Ramos (cell line): ENCODE data around the gene CAMTA1.

Experiments
- in situ Hi-C: fragments of 300-500 bp; cut with MboI; formaldehyde crosslinking; loops from one replicate; pipeline ENCODE4 v1.14.3; 2022; ENCODE audit warnings: low sequenced_read_pairs; ENCODE audit not compliant: unreplicated experiment

CAMTA1 gene

GRCh38 chr1:7047866-7048265, 262.6 kb downstream of the CAMTA1 start:
- in situ Hi-C loops, result no loop called here

GRCh38 chr1:7048395-7048794, 263.1 kb downstream of the CAMTA1 start:
- in situ Hi-C loops, result no loop called here

GRCh38 chr1:7049913-7050625, 264.8 kb downstream of the CAMTA1 start:
- in situ Hi-C loops, result loop anchor here (25.0 kb wide), 1 partner anchor 338 kb away; the partner anchor contains the start of gene DNAJC11

- in situ Hi-C loops, result loop anchor here (25.0 kb wide), 1 partner anchor 339 kb away; the partner anchor contains the start of gene DNAJC11
These were observed 265.8 kb downstream of the CAMTA1 start for GRCh38 chr1:7050751-7051665.

GRCh38 chr1:7052701-7053100, 267.4 kb downstream of the CAMTA1 start:
- in situ Hi-C loops, result loop anchor here (25.0 kb wide), 1 partner anchor 340 kb away; the partner anchor contains the start of gene DNAJC11

- in situ Hi-C loops, result loop anchor here (25.0 kb wide), 1 partner anchor 348 kb away; the partner anchor contains the start of gene DNAJC11
These were observed 275.5 kb downstream of the CAMTA1 start for GRCh38 chr1:7060745-7061144.

- in situ Hi-C loops, result loop anchor here (25.0 kb wide), 1 partner anchor 350 kb away; the partner anchor contains the start of gene DNAJC11
These were observed 277.2 kb downstream of the CAMTA1 start for GRCh38 chr1:7062346-7063061.

GRCh38 chr1:7063981-7064380, 278.7 kb downstream of the CAMTA1 start:
- in situ Hi-C loops, result loop anchor here (25.0 kb wide), 1 partner anchor 352 kb away; the partner anchor contains the start of gene DNAJC11

- in situ Hi-C loops, result loop anchor here (25.0 kb wide), 1 partner anchor 356 kb away; the partner anchor contains the start of gene DNAJC11
These were observed 283.3 kb downstream of the CAMTA1 start for GRCh38 chr1:7068552-7068951.

GRCh38 chr1:7069931-7070330, 284.7 kb downstream of the CAMTA1 start:
- in situ Hi-C loops, result loop anchor here (25.0 kb wide), 1 partner anchor 358 kb away; the partner anchor contains the start of gene DNAJC11

GRCh38 chr1:7070389-7071029, 285.3 kb downstream of the CAMTA1 start:
- in situ Hi-C loops, result loop anchor here (25.0 kb wide), 1 partner anchor 358 kb away; the partner anchor contains the start of gene DNAJC11

- in situ Hi-C loops, result no loop called here
These were observed 290.9 kb downstream of the CAMTA1 start for GRCh38 chr1:7076117-7076516.

- in situ Hi-C loops, result no loop called here
These were observed 291.3 kb downstream of the CAMTA1 start for GRCh38 chr1:7076572-7076971.

- in situ Hi-C loops, result no loop called here
These were observed 291.9 kb downstream of the CAMTA1 start for GRCh38 chr1:7077136-7077535.

- in situ Hi-C loops, result no loop called here
These were observed 292.7 kb downstream of the CAMTA1 start for GRCh38 chr1:7077970-7078369.

- in situ Hi-C loops, result no loop called here
These were observed 294.4 kb downstream of the CAMTA1 start for GRCh38 chr1:7079637-7080036.

GRCh38 chr1:7084232-7084894, 299.1 kb downstream of the CAMTA1 start:
- in situ Hi-C loops, result no loop called here

- in situ Hi-C loops, result no loop called here
These were observed 300.3 kb downstream of the CAMTA1 start for GRCh38 chr1:7085521-7085920.

- in situ Hi-C loops, result no loop called here
These were observed 300.9 kb downstream of the CAMTA1 start for GRCh38 chr1:7086106-7086505.
